LHCN-M2 (cell line): ENCODE measurements around the gene GRP. TPM values are rescaled to one million over a fixed set of nuclear protein-coding genes. Genes with fewer than 3 reads are reported as not detected.
A peak's percentile ranks its signal among the peaks of the same experiment; 100 is the strongest.
"Not testable (repeated sequence)": the region's sequence is repeated elsewhere in the genome, so short reads cannot be mapped to it uniquely, and the experiment has no call there.

Experiments
- DNase-seq: peaks from one replicate; pipeline ENCODE4 v3.0.0-alpha.2; 2012; ENCODE audit warnings: low read depth
- total RNA-seq: library from RNA; depleted of rRNA; stranded (reverse); fragments of >200 nt; gene quantifications from 2 replicates; pipeline ENCODE4 v1.2.3, GENCODE V29; 2014

Gene GRP
- total RNA-seq, 1 experiment from 2014 or later, result not detected

GRCh38 chr18:59229191-59229590 is 9.2 kb downstream of the GRP start:
- DNase-seq, result no peak

GRCh38 chr18:59229701-59230443 is 9.9 kb downstream of the GRP start:
- no peak for DNase-seq

- DNase-seq, result no peak
These were observed 11.2 kb downstream of the GRP start for GRCh38 chr18:59231114-59231513.

- no peak for DNase-seq
These were observed 11.9 kb downstream of the GRP start for GRCh38 chr18:59231877-59232276.

GRCh38 chr18:59232309-59233016 is 12.5 kb downstream of the GRP start:
- DNase-seq, result no peak

- DNase-seq, result no peak
These were observed 13.1 kb downstream of the GRP start for GRCh38 chr18:59233017-59233410.

GRCh38 chr18:59238385-59238784 is 18.4 kb downstream of the GRP start:
- DNase-seq, result no peak

- DNase-seq, result no peak
These were observed 19.7 kb downstream of the GRP start for GRCh38 chr18:59239642-59240041.

GRCh38 chr18:59242906-59243305 is 22.9 kb downstream of the GRP start:
- no peak for DNase-seq

- DNase-seq, result no peak
These were observed 26.8 kb downstream of the GRP start for GRCh38 chr18:59246796-59247195.

- DNase-seq, result peak; percentile 69
These were observed 29.3 kb downstream of the GRP start for GRCh38 chr18:59249199-59249774.

- not testable (repeated sequence) for DNase-seq
These were observed 35.5 kb downstream of the GRP start for GRCh38 chr18:59255491-59255890.

GRCh38 chr18:59261842-59262241 is 41.9 kb downstream of the GRP start:
- DNase-seq, result not testable (repeated sequence)

- DNase-seq, result not testable (repeated sequence)
These were observed 42.3 kb downstream of the GRP start for GRCh38 chr18:59262243-59262642.

- no peak for DNase-seq
These were observed 43.7 kb downstream of the GRP start for GRCh38 chr18:59263661-59264060.

GRCh38 chr18:59264121-59264571 is 44.2 kb downstream of the GRP start:
- DNase-seq, result no peak

- no peak for DNase-seq
These were observed 44.8 kb downstream of the GRP start for GRCh38 chr18:59264651-59265245.

GRCh38 chr18:59265246-59265973 is 45.5 kb downstream of the GRP start:
- DNase-seq, result no peak

- DNase-seq, result no peak
These were observed 46.0 kb downstream of the GRP start for GRCh38 chr18:59265974-59266369.

- DNase-seq, result no peak
These were observed 46.5 kb downstream of the GRP start for GRCh38 chr18:59266459-59266858.

GRCh38 chr18:59266886-59267502 is 47.0 kb downstream of the GRP start:
- DNase-seq, result no peak
